ENCODE results near the gene SHFL.

SHFL gene

GRCh38 chr19:10052602-10053360 lies 33.3 kb upstream of the SHFL start:
- Histone ChIP-seq H2BK15ac (ENCODE audit: low read depth, poor library complexity, severe bottlenecking) (no peak overlapping the region), H3K14ac (ENCODE audit: low read length in 2 of 2) (no peak overlapping the region), H2BK5ac (ENCODE audit: low read depth, low read length, poor library complexity, severe bottlenecking) (no peak overlapping the region), H3K4me1 (ENCODE audit: control insufficient read depth, insufficient read depth, low read depth, low read length) (no peaks in the 10 kb centered on the region), H3K27ac (ENCODE audit: low read length, poor library complexity, severe bottlenecking) (no peak overlapping the region), H3K9ac (ENCODE audit: low read length) (no peak overlapping the region), H3K79me1 (replicated peaks; ENCODE audit: low read length, poor library complexity, severe bottlenecking) (no peaks in the 10 kb centered on the region), H3K36me3 (ENCODE audit: control insufficient read depth in 1 of 2, insufficient read depth in 2 of 2, low read depth in 1 of 2, low read length in 2 of 2) (no peaks in the 10 kb centered on the region), H3K18ac (ENCODE audit: low read depth in 1 of 2, low read length in 2 of 2) (no peak overlapping the region), H4K91ac (ENCODE audit: low read length) (no peak overlapping the region), H3K27me3 (ENCODE audit: control insufficient read depth in 1 of 2, insufficient read depth in 1 of 2, low read length in 2 of 2) (peaks cover 7 to 42% of the 10 kb centered on the region in 2 experiments), H2AK5ac (ENCODE audit: low read length, severe bottlenecking) (no peak overlapping the region), H2BK120ac (ENCODE audit: low read depth, low read length) (no peak overlapping the region), H2BK12ac (ENCODE audit: low read length in 2 of 2) (no peak overlapping the region), H2AFZ (ENCODE audit: low read depth, low read length) (no peak overlapping the region), H3K4me2 (ENCODE audit: low read length, poor library complexity, severe bottlenecking) (no peak overlapping the region), H3K23ac (ENCODE audit: low read length in 2 of 2) (no peak overlapping the region), H3K4me3 (ENCODE audit: insufficient read depth in 1 of 2, low read depth in 1 of 2, low read length in 2 of 2) (no peak overlapping the region), H3K4ac (ENCODE audit: low read depth in 1 of 2, low read length in 2 of 2) (no peak overlapping the region), H3K9me3 (ENCODE audit: control insufficient read depth, low read length) (no peaks in the 10 kb centered on the region), H4K8ac (ENCODE audit: low read length) (no peak overlapping the region)
- WGBS = 77% methylated on average over 20 of the region's 21 CpGs
- no peak for DNase-seq

GRCh38 chr19:10061717-10062310 lies 24.3 kb upstream of the SHFL start:
- 65% methylated on average over 11 of the region's 21 CpGs for WGBS
- Histone ChIP-seq H3K18ac (ENCODE audit: low read depth in 1 of 2, low read length in 2 of 2) (no peak overlapping the region), H2BK12ac (ENCODE audit: low read length in 2 of 2) (no peak overlapping the region), H3K14ac (ENCODE audit: low read length in 2 of 2) (no peak overlapping the region), H3K36me3 (ENCODE audit: control insufficient read depth in 1 of 2, insufficient read depth in 2 of 2, low read depth in 1 of 2, low read length in 2 of 2) (no peaks in the 10 kb centered on the region), H3K4me1 (ENCODE audit: control insufficient read depth, insufficient read depth, low read depth, low read length) (no peaks in the 10 kb centered on the region), H3K4ac (ENCODE audit: low read depth in 1 of 2, low read length in 2 of 2) (no peak overlapping the region), H3K4me3 (ENCODE audit: insufficient read depth in 1 of 2, low read depth in 1 of 2, low read length in 2 of 2) (no peak overlapping the region), H3K4me2 (ENCODE audit: low read length, poor library complexity, severe bottlenecking) (no peak overlapping the region), H3K79me1 (replicated peaks; ENCODE audit: low read length, poor library complexity, severe bottlenecking) (no peaks in the 10 kb centered on the region), H3K9ac (ENCODE audit: low read length) (no peak overlapping the region), H4K8ac (ENCODE audit: low read length) (no peak overlapping the region), H3K27me3 (ENCODE audit: control insufficient read depth in 1 of 2, insufficient read depth in 1 of 2, low read length in 2 of 2) (peaks cover 5 to 32% of the 10 kb centered on the region in 2 experiments), H4K91ac (ENCODE audit: low read length) (no peak overlapping the region), H2AK5ac (ENCODE audit: low read length, severe bottlenecking) (no peak overlapping the region), H3K27ac (ENCODE audit: low read length, poor library complexity, severe bottlenecking) (no peak overlapping the region), H2BK15ac (ENCODE audit: low read depth, poor library complexity, severe bottlenecking) (no peak overlapping the region), H2BK120ac (ENCODE audit: low read depth, low read length) (no peak overlapping the region), H2AFZ (ENCODE audit: low read depth, low read length) (no peak overlapping the region), H3K23ac (ENCODE audit: low read length in 2 of 2) (no peak overlapping the region), H3K9me3 (ENCODE audit: control insufficient read depth, low read length) (no peaks in the 10 kb centered on the region), H2BK5ac (ENCODE audit: low read depth, low read length, poor library complexity, severe bottlenecking) (no peak overlapping the region)
- DNase-seq = no peak

GRCh38 chr19:10068205-10068604 lies 17.9 kb upstream of the SHFL start:
- no peak overlapping the region for H3K4me2 ChIP-seq (ENCODE audit: low read length, poor library complexity, severe bottlenecking)
- H3K9ac ChIP-seq (ENCODE audit: low read length) = no peak overlapping the region
- no peak overlapping the region for H3K14ac ChIP-seq (ENCODE audit: low read length in 2 of 2)
- no peak overlapping the region for H3K23ac ChIP-seq (ENCODE audit: low read length in 2 of 2)
- H3K9me3 ChIP-seq (ENCODE audit: control insufficient read depth, low read length) = no peaks in the 10 kb centered on the region
- no peaks in the 10 kb centered on the region for H3K79me1 ChIP-seq (replicated peaks; ENCODE audit: low read length, poor library complexity, severe bottlenecking)
- no peak overlapping the region for H3K4me3 ChIP-seq (ENCODE audit: insufficient read depth in 1 of 2, low read depth in 1 of 2, low read length in 2 of 2)
- H3K4me1 ChIP-seq (ENCODE audit: control insufficient read depth, insufficient read depth, low read depth, low read length) = no peaks in the 10 kb centered on the region
- no peak overlapping the region for H2BK15ac ChIP-seq (ENCODE audit: low read depth, poor library complexity, severe bottlenecking)
- H3K4ac ChIP-seq (ENCODE audit: low read depth in 1 of 2, low read length in 2 of 2) = no peak overlapping the region
- H3K18ac ChIP-seq (ENCODE audit: low read depth in 1 of 2, low read length in 2 of 2) = no peak overlapping the region
- H2AFZ ChIP-seq (ENCODE audit: low read depth, low read length) = no peak overlapping the region
- H2AK5ac ChIP-seq (ENCODE audit: low read length, severe bottlenecking) = no peak overlapping the region
- H2BK5ac ChIP-seq (ENCODE audit: low read depth, low read length, poor library complexity, severe bottlenecking) = no peak overlapping the region
- no peak overlapping the region for H4K8ac ChIP-seq (ENCODE audit: low read length)
- no peak overlapping the region for H2BK120ac ChIP-seq (ENCODE audit: low read depth, low read length)
- H4K91ac ChIP-seq (ENCODE audit: low read length) = no peak overlapping the region
- H3K27me3 ChIP-seq (ENCODE audit: control insufficient read depth in 1 of 2, insufficient read depth in 1 of 2, low read length in 2 of 2) = peaks cover 8 to 33% of the 10 kb centered on the region in 2 experiments
- H3K27ac ChIP-seq (ENCODE audit: low read length, poor library complexity, severe bottlenecking) = no peak overlapping the region
- H2BK12ac ChIP-seq (ENCODE audit: low read length in 2 of 2) = no peak overlapping the region
- H3K36me3 ChIP-seq (ENCODE audit: control insufficient read depth in 1 of 2, insufficient read depth in 2 of 2, low read depth in 1 of 2, low read length in 2 of 2) = no peaks in the 10 kb centered on the region
- WGBS = 55% methylated on average over 2 of the region's 4 CpGs
- DNase-seq = no peak

GRCh38 chr19:10069046-10069445 lies 17.1 kb upstream of the SHFL start:
- H3K9ac ChIP-seq (ENCODE audit: low read length) = no peak overlapping the region
- no peaks in the 10 kb centered on the region for H3K4me1 ChIP-seq (ENCODE audit: control insufficient read depth, insufficient read depth, low read depth, low read length)
- H2BK15ac ChIP-seq (ENCODE audit: low read depth, poor library complexity, severe bottlenecking) = no peak overlapping the region
- peaks cover 8 to 32% of the 10 kb centered on the region in 2 experiments for H3K27me3 ChIP-seq (ENCODE audit: control insufficient read depth in 1 of 2, insufficient read depth in 1 of 2, low read length in 2 of 2)
- H4K91ac ChIP-seq (ENCODE audit: low read length) = no peak overlapping the region
- no peak for DNase-seq
- no peak overlapping the region for H3K14ac ChIP-seq (ENCODE audit: low read length in 2 of 2)
- WGBS = 84% methylated on average over 5 of the region's 6 CpGs
- no peaks in the 10 kb centered on the region for H3K36me3 ChIP-seq (ENCODE audit: control insufficient read depth in 1 of 2, insufficient read depth in 2 of 2, low read depth in 1 of 2, low read length in 2 of 2)
- H2BK12ac ChIP-seq (ENCODE audit: low read length in 2 of 2) = no peak overlapping the region
- H3K9me3 ChIP-seq (ENCODE audit: control insufficient read depth, low read length) = peaks cover 4% of the 10 kb centered on the region
- H4K8ac ChIP-seq (ENCODE audit: low read length) = no peak overlapping the region
- no peak overlapping the region for H3K4ac ChIP-seq (ENCODE audit: low read depth in 1 of 2, low read length in 2 of 2)
- no peaks in the 10 kb centered on the region for H3K79me1 ChIP-seq (replicated peaks; ENCODE audit: low read length, poor library complexity, severe bottlenecking)
- H2BK120ac ChIP-seq (ENCODE audit: low read depth, low read length) = no peak overlapping the region
- no peak overlapping the region for H3K23ac ChIP-seq (ENCODE audit: low read length in 2 of 2)
- H2BK5ac ChIP-seq (ENCODE audit: low read depth, low read length, poor library complexity, severe bottlenecking) = no peak overlapping the region
- no peak overlapping the region for H2AK5ac ChIP-seq (ENCODE audit: low read length, severe bottlenecking)
- H3K4me2 ChIP-seq (ENCODE audit: low read length, poor library complexity, severe bottlenecking) = no peak overlapping the region
- no peak overlapping the region for H3K4me3 ChIP-seq (ENCODE audit: insufficient read depth in 1 of 2, low read depth in 1 of 2, low read length in 2 of 2)
- no peak overlapping the region for H2AFZ ChIP-seq (ENCODE audit: low read depth, low read length)
- H3K27ac ChIP-seq (ENCODE audit: low read length, poor library complexity, severe bottlenecking) = no peak overlapping the region
- H3K18ac ChIP-seq (ENCODE audit: low read depth in 1 of 2, low read length in 2 of 2) = no peak overlapping the region
